ENCODE measurements around the gene PLA2G4B. TPM values are rescaled to one million over a fixed set of nuclear protein-coding genes. Genes with fewer than 3 reads are reported as not detected.

The PLA2G4B gene
- total RNA-seq, 1 experiment from 2014 or later = 4.7 TPM

DNA sequence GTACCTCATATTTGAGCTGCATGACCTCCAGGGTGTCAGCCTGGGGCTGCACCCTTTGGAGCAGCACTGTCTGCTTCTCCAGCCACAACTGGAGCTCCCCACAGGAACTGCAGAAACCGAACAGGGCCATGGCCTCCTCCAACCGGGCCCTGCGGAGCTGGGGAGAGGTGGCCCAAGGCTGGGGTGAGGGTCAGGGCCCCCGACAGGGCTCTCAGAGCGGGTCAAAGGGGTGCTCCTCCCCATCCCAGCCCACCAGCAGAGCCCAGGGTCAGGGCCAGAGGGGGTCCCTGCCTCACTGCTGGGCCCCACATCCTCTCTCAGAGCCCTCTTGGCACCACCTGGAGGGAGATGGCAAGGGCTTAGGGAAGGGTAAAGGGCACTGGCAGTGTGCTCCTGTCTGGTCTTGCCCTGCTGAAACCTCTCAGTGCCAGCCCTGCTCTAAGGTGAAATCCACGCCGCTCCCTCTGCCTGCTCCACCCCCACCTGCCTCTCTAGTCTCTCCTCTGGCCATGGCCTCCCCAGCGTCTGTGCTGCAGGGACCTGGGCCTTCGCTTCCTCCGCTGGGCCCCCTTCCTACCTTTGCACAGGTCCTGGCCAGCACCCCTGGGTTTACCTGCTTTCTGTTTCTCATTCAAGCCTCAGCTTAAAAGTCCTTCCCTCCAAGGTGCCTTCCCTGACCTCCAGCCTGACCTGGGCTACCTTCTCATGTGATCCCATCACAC lies 41.7 kb downstream of the PLA2G4B start:
- H3K27ac ChIP-seq (ENCODE audit: low read length) = no peak overlapping the region

DNA sequence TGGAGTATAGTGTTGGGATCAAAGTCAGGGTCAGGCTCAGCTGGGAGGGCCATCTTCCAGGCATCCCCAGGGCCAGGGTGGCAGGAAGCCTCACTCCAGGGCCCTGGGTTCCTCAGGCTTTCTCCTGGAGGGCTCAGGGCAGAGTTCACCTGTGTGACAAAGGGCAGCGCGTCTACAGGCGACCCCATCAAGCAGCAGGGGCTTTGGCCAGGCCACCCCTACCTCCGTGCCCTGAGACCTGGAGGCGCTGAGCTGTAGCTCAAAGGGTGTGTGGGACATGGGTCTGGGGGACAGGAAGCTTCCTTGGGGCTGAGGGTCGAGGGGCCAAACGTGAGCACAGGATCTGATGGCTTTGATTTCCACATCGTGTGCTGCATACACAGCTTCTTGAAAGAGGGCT lies 42.4 kb downstream of the PLA2G4B start:
- TF ChIP-seq POLR2AphosphoS5 (IDR thresholded peaks at IDR 0.05; ENCODE audit: low read depth, low read length) (no peak), TCF7L2 (IDR thresholded peaks at IDR 0.05; ENCODE audit: low read depth, low read length) (no peak), SIN3A (IDR thresholded peaks at IDR 0.05; ENCODE audit: borderline replicate concordance, insufficient read depth, low read depth, low read length) (no peak)
- TF ChIP-seq, protein P1, sequence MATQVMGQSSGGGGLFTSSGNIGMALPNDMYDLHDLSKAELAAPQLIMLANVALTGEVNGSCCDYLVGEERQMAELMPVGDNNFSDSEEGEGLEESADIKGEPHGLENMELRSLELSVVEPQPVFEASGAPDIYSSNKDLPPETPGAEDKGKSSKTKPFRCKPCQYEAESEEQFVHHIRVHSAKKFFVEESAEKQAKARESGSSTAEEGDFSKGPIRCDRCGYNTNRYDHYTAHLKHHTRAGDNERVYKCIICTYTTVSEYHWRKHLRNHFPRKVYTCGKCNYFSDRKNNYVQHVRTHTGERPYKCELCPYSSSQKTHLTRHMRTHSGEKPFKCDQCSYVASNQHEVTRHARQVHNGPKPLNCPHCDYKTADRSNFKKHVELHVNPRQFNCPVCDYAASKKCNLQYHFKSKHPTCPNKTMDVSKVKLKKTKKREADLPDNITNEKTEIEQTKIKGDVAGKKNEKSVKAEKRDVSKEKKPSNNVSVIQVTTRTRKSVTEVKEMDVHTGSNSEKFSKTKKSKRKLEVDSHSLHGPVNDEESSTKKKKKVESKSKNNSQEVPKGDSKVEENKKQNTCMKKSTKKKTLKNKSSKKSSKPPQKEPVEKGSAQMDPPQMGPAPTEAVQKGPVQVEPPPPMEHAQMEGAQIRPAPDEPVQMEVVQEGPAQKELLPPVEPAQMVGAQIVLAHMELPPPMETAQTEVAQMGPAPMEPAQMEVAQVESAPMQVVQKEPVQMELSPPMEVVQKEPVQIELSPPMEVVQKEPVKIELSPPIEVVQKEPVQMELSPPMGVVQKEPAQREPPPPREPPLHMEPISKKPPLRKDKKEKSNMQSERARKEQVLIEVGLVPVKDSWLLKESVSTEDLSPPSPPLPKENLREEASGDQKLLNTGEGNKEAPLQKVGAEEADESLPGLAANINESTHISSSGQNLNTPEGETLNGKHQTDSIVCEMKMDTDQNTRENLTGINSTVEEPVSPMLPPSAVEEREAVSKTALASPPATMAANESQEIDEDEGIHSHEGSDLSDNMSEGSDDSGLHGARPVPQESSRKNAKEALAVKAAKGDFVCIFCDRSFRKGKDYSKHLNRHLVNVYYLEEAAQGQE (IDR thresholded peaks at IDR 0.05; ENCODE audit: insufficient read depth in 1 of 2, low read depth in 2 of 2, low read length in 1 of 2) = no peak
- TF ChIP-seq, protein P2, sequence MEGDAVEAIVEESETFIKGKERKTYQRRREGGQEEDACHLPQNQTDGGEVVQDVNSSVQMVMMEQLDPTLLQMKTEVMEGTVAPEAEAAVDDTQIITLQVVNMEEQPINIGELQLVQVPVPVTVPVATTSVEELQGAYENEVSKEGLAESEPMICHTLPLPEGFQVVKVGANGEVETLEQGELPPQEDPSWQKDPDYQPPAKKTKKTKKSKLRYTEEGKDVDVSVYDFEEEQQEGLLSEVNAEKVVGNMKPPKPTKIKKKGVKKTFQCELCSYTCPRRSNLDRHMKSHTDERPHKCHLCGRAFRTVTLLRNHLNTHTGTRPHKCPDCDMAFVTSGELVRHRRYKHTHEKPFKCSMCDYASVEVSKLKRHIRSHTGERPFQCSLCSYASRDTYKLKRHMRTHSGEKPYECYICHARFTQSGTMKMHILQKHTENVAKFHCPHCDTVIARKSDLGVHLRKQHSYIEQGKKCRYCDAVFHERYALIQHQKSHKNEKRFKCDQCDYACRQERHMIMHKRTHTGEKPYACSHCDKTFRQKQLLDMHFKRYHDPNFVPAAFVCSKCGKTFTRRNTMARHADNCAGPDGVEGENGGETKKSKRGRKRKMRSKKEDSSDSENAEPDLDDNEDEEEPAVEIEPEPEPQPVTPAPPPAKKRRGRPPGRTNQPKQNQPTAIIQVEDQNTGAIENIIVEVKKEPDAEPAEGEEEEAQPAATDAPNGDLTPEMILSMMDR (IDR thresholded peaks at IDR 0.05) = no peak
- ChIA-PET CTCF (no interaction called here), POLR2A (no interaction called here)
- no peak overlapping the region for H3K4me3 ChIP-seq (ENCODE audit: low read depth in 2 of 2, low read length in 2 of 2)
- no peaks in the 10 kb centered on the region for H3K27me3 ChIP-seq (ENCODE audit: control insufficient read depth, insufficient read depth, low read length)
- ATAC-seq (no peak), DNase-seq (ENCODE audit: low read depth, low spot score) (no peak)
- no peaks in the 10 kb centered on the region for H3K36me3 ChIP-seq (ENCODE audit: control insufficient read depth, insufficient read depth, low read length)
- H3K4me1 ChIP-seq (ENCODE audit: control insufficient read depth, insufficient read depth, low read length) = no peaks in the 10 kb centered on the region
- BruUV-seq (replicated peaks) = no TSS peak
- in situ Hi-C loops (cut with HindIII; ENCODE audit: low pct_unique_long_range_greater_than_20kb, low sequenced_read_pairs) (no loop called here), intact Hi-C loops (cut with micrococcal nuclease; ENCODE audit: unreplicated experiment) (no loop called here)
- H3K27ac ChIP-seq (ENCODE audit: low read length) = no peak overlapping the region
- H3K9me3 ChIP-seq (ENCODE audit: control insufficient read depth, insufficient read depth, low read depth, low read length) = no peaks in the 10 kb centered on the region

More for the DNA sequence above, 41.7 kb downstream of the PLA2G4B start:
- Histone ChIP-seq H3K36me3 (ENCODE audit: control insufficient read depth, insufficient read depth, low read length) (no peaks in the 10 kb centered on the region), H3K4me3 (ENCODE audit: low read depth in 2 of 2, low read length in 2 of 2) (no peak overlapping the region), H3K27me3 (ENCODE audit: control insufficient read depth, insufficient read depth, low read length) (no peaks in the 10 kb centered on the region), H3K9me3 (ENCODE audit: control insufficient read depth, insufficient read depth, low read depth, low read length) (no peaks in the 10 kb centered on the region), H3K4me1 (ENCODE audit: control insufficient read depth, insufficient read depth, low read length) (no peaks in the 10 kb centered on the region)
- CTCF ChIA-PET = no interaction called here
- DNase-seq (ENCODE audit: low read depth, low spot score) (no peak), ATAC-seq (no peak)
- POLR2A ChIA-PET = no interaction called here
- BruUV-seq (replicated peaks) = no TSS peak
- TF ChIP-seq SIN3A (IDR thresholded peaks at IDR 0.05; ENCODE audit: borderline replicate concordance, insufficient read depth, low read depth, low read length) (no peak), POLR2AphosphoS5 (IDR thresholded peaks at IDR 0.05; ENCODE audit: low read depth, low read length) (no peak), TCF7L2 (IDR thresholded peaks at IDR 0.05; ENCODE audit: low read depth, low read length) (no peak)
- TF ChIP-seq, protein P2 (IDR thresholded peaks at IDR 0.05) = no peak
- TF ChIP-seq, protein P1 (IDR thresholded peaks at IDR 0.05; ENCODE audit: insufficient read depth in 1 of 2, low read depth in 2 of 2, low read length in 1 of 2) = no peak
- intact Hi-C loops (cut with micrococcal nuclease; ENCODE audit: unreplicated experiment) = no loop called here
- in situ Hi-C loops (cut with HindIII; ENCODE audit: low pct_unique_long_range_greater_than_20kb, low sequenced_read_pairs) = no loop called here
